PC-3 (cell line): ENCODE results near the gene MICALL1. TPM values are rescaled to one million over a fixed set of nuclear protein-coding genes. Genes with fewer than 3 reads are reported as not detected.
A peak's percentile ranks its signal among the peaks of the same experiment; 100 is the strongest.

Source experiments
- ATAC-seq: fragments of 200-7000 bp; cut with Tn5 transposase; 2 replicates; pipeline ENCODE4 v1.9.1; 2020; ENCODE audit warnings: mild to moderate bottlenecking, moderate library complexity
- BruUV-seq: library from RNA; stranded (reverse); fragments of 400-500 nt; replicated peaks from 2 replicates; lab custom pipeline; 2021; lab: Mats Ljungman, UMichigan
- CTCF ChIA-PET: fragments of 300-600 bp; sonication (Branson Sonifier 250); formaldehyde crosslinking; loops from one replicate; lab custom pipeline; 2022; ENCODE audit warnings: antibody characterized with exemption; lab: Charles Lee
- POLR2A ChIA-PET: fragments of 300-600 bp; sonication (Branson Sonifier 250); formaldehyde crosslinking; loops from one replicate; lab custom pipeline; 2022; ENCODE audit warnings: antibody characterized with exemption; ENCODE audit not compliant: unreplicated experiment; lab: Charles Lee
- DNase-seq: peaks from one replicate; pipeline ENCODE4 v3.0.0-alpha.2; 2015
- H2AFZ ChIP-seq: fragments of 300-600 bp; sonication (generic); 2 replicates; pipeline ENCODE4 v1.6.0; 2016; ENCODE audit warnings: antibody characterized with exemption, low read length
- H3F3A ChIP-seq: fragments of 300-600 bp; sonication (generic); one replicate; pipeline ENCODE4 v1.6.0; 2017; ENCODE audit warnings: antibody characterized with exemption, low read length, control low read depth, mild to moderate bottlenecking; ENCODE audit not compliant: unreplicated experiment
- H3K27ac ChIP-seq: fragments of 300-600 bp; sonication (generic); 2 replicates; pipeline ENCODE4 v1.5.1; 2016; ENCODE audit warnings: mild to moderate bottlenecking, low read length
- H3K27me3 ChIP-seq: fragments of 300-600 bp; sonication (generic); 2 replicates; pipeline ENCODE4 v1.6.1; 2016; ENCODE audit warnings: low read length, mixed read lengths
- H3K36me3 ChIP-seq: fragments of 300-600 bp; sonication (generic); 2 replicates; pipeline ENCODE4 v1.6.1; 2016; ENCODE audit warnings: low read depth, mixed run types, low read length, mixed read lengths
- H3K4me1 ChIP-seq: fragments of 300-600 bp; sonication (generic); 2 replicates; pipeline ENCODE4 v1.5.1; 2016; ENCODE audit warnings: low read length; ENCODE audit not compliant: insufficient read depth
- H3K4me2 ChIP-seq: fragments of 300-600 bp; sonication (generic); 2 replicates; pipeline ENCODE4 v1.6.0; 2016; ENCODE audit warnings: low read length
- H3K4me3 ChIP-seq: fragments of 300-600 bp; sonication (generic); 2 replicates; pipeline ENCODE4 v1.5.1; 2016; ENCODE audit warnings: mild to moderate bottlenecking, low read length, mixed read lengths
- H3K79me2 ChIP-seq: fragments of 300-600 bp; sonication (generic); 2 replicates; pipeline ENCODE4 v1.6.1; 2017; ENCODE audit warnings: low read length, mixed read lengths
- H3K9ac ChIP-seq: fragments of 300-600 bp; sonication (generic); 2 replicates; pipeline ENCODE4 v1.6.0; 2016; ENCODE audit warnings: mild to moderate bottlenecking, low read length
- H3K9me2 ChIP-seq: fragments of 300-600 bp; sonication (generic); replicated peaks from 2 replicates; pipeline ENCODE4 v1.6.1; 2016; ENCODE audit warnings: mixed run types, low read length, mixed read lengths
- H3K9me3 ChIP-seq: fragments of 300-600 bp; sonication (generic); 2 replicates; pipeline ENCODE4 v1.6.1; 2016; ENCODE audit warnings: low read length, mixed read lengths
- H4K20me1 ChIP-seq: fragments of 300-600 bp; sonication (generic); 2 replicates; pipeline ENCODE4 v1.6.1; 2016; ENCODE audit warnings: low read length, mixed read lengths
- EZH2 ChIP-seq: fragments of 300-600 bp; sonication (generic); IDR thresholded peaks from one replicate; pipeline ENCODE4 v1.6.1; 2017; ENCODE audit warnings: antibody characterized with exemption, mild to moderate bottlenecking, low read length; ENCODE audit not compliant: unreplicated experiment
- EZH2phosphoT487 ChIP-seq: fragments of 300-600 bp; sonication (generic); IDR thresholded peaks from 2 replicates; pipeline ENCODE4 v1.6.1; 2018; ENCODE audit warnings: mild to moderate bottlenecking, antibody characterized with exemption, low read length, borderline replicate concordance
- intact Hi-C: fragments of 100-400 bp; cut with micrococcal nuclease; formaldehyde crosslinking; loops from 2 replicates; pipeline ENCODE4 v1.9.0; 2023
- total RNA-seq: library from RNA; depleted of rRNA; stranded (reverse); fragments of >200 nt; gene quantifications from 2 replicates; pipeline ENCODE4 v1.2.3, GENCODE V29; 2014
- TF ChIP-seq, protein P1 (sequence below): fragments of 300-600 bp; sonication (generic); conservative IDR thresholded peaks from 2 replicates; pipeline ENCODE4 v1.5.1; 2017; ENCODE audit warnings: antibody characterized with exemption, low read depth, mild to moderate bottlenecking, low read length

Gene MICALL1
- total RNA-seq, 1 experiment from 2014 or later, result 20.1 TPM

DNA sequence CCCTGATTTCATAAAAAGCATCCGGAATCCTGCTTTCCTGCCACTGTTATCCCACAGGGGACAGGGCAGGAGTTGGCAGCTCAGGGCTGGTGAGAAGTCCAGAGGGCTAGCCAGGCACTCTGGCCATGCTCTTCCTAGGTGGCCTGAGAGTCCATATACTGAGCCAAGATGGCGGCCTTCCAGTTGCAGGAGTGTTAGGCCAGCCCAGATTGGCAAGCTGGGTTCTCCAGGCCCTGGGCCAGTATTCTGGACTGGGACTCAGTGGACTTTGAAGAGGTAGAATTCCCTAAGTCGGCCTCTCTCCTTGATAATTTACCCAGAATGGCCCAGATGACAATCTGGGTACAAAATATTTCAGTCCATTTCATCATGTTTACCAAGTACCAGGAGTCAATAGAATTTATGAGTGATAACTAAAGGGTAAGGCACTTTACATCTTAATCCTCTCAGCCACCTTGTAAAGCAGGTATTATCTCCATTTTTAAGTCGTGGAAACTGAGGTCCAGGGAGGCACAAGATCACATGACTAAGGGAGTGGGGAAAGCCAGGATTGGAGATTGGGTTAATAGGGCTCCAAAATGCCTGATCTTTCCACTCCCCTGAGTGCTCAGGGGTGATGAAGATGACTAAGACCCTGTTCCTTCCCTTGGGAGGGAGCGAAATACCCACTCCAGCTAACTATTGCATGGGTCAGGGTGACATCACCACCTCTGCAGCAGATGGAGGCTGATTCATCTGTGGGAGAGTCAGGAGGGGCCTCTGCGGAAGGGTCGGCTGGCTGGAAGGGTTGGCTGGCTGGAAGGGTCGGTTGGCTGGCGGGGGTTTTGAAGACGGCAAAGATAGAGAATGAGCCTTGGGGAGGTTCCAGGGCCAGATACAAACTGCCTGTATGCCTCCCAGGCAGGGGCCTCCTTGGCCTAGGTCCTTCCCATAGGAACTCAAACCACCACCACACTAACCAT lies 1.2 kb upstream of the MICALL1 start:
- CTCF ChIA-PET, result interaction anchor here (0.6 to 0.9 kb wide), 5 partner anchors 14 to 60 kb away, joined by 3 to 4 read pairs (median 3); no protein-coding TSS in a partner anchor
- peak; percentile 89 for DNase-seq
- Histone ChIP-seq H3K36me3 (no peaks in the 10 kb centered on the region), H3K9me3 (no peaks in the 10 kb centered on the region), H3K27ac (peak overlapping the region; percentile 98), H3K27me3 (no peaks in the 10 kb centered on the region), H3K9me2 (no peaks in the 10 kb centered on the region), H3K9ac (peak overlapping the region; percentile 86), H3K4me1 (peaks cover 25% of the 10 kb centered on the region), H2AFZ (peak overlapping the region; percentile 86), H3K4me2 (peak overlapping the region; percentile 87), H3F3A (no peaks in the 10 kb centered on the region), H4K20me1 (no peaks in the 10 kb centered on the region), H3K79me2 (peaks cover 23% of the 10 kb centered on the region), H3K4me3 (peak overlapping the region; percentile 69; the same call in 1 of the 2 replicates)
- ATAC-seq, result peak; percentile 70
- TF ChIP-seq EZH2 (no peak), EZH2phosphoT487 (no peak)
- TSS peak; percentile 93 for BruUV-seq
- intact Hi-C loops, result no loop called here
- POLR2A ChIA-PET, result interaction anchor here (0.7 kb wide), 1 partner anchor 57 kb away, joined by 22 read pairs; no protein-coding TSS in a partner anchor

DNA sequence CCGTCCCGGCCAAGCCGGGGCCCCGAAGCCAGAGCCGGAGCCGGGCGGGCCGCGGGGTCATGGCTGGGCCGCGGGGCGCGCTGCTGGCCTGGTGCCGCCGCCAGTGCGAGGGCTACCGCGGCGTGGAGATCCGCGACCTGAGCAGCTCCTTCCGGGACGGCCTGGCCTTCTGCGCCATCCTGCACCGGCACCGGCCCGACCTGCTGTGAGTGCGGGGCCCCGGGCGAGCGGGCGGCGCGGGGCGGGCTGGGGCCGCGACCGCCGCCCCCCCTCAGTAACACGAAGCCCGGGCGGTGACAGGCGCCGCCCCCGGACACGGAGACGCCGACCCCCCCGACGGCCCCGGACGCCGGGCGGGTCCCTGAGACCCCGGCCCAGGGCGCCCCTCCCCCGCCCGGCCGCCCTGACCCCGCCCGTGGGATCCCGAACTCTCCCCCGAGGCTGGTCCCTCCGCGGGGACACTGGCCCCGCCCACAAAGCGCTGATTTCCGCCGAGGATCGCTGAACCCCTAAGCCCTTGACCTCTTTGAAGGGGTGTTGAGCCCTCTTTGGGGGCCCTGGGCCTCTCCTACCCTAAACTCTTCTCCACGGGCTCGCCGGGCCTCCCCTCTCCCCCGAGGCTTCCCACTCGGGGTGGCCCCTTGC lies 389 bp downstream of the MICALL1 start:
- Histone ChIP-seq H3K4me3 (peak overlapping the region; percentile 89), H3K9ac (peak overlapping the region; percentile 66), H3K4me2 (peak overlapping the region; percentile 96), H4K20me1 (no peaks in the 10 kb centered on the region), H3F3A (no peaks in the 10 kb centered on the region), H3K27me3 (no peaks in the 10 kb centered on the region), H3K27ac (no peak overlapping the region), H3K79me2 (peaks cover 23% of the 10 kb centered on the region), H2AFZ (peak overlapping the region; percentile 9; the same call in 1 of the 2 replicates), H3K36me3 (no peaks in the 10 kb centered on the region), H3K9me2 (no peaks in the 10 kb centered on the region), H3K9me3 (no peaks in the 10 kb centered on the region), H3K4me1 (peaks cover 25% of the 10 kb centered on the region)
- no peak for TF ChIP-seq EZH2
- no peak for TF ChIP-seq EZH2phosphoT487
- TF ChIP-seq, protein P1, sequence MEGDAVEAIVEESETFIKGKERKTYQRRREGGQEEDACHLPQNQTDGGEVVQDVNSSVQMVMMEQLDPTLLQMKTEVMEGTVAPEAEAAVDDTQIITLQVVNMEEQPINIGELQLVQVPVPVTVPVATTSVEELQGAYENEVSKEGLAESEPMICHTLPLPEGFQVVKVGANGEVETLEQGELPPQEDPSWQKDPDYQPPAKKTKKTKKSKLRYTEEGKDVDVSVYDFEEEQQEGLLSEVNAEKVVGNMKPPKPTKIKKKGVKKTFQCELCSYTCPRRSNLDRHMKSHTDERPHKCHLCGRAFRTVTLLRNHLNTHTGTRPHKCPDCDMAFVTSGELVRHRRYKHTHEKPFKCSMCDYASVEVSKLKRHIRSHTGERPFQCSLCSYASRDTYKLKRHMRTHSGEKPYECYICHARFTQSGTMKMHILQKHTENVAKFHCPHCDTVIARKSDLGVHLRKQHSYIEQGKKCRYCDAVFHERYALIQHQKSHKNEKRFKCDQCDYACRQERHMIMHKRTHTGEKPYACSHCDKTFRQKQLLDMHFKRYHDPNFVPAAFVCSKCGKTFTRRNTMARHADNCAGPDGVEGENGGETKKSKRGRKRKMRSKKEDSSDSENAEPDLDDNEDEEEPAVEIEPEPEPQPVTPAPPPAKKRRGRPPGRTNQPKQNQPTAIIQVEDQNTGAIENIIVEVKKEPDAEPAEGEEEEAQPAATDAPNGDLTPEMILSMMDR, result no peak
- ChIA-PET CTCF (interaction anchor here (0.5 to 1.5 kb wide), 3 partner anchors 28 to 151 kb away, joined by 3 to 9 read pairs (median 3); partner anchors contain the start of genes GCAT and PICK1), POLR2A (interaction anchor here (0.7 to 0.9 kb wide), 2 partner anchors 10 to 312 kb away, joined by 3 to 10 read pairs; no protein-coding TSS in a partner anchor)
- DNase-seq, result no peak
- intact Hi-C loops, result no loop called here
- no TSS peak for BruUV-seq
- peak; percentile 7; the same call in 1 of the 2 replicates for ATAC-seq
